HG03175 (cell line): ENCODE results near the gene ASMT.
"Not testable (repeated sequence)": the region's sequence is repeated elsewhere in the genome, so short reads cannot be mapped to it uniquely, and the experiment has no call there.

Source experiments
- ATAC-seq: cut with Tn5 transposase; IDR thresholded peaks from one replicate; pipeline ENCODE4 v1.9.1; 2021; ENCODE audit warnings: mild to moderate bottlenecking, moderate library complexity; ENCODE audit not compliant: unreplicated experiment

Gene ASMT

DNA sequence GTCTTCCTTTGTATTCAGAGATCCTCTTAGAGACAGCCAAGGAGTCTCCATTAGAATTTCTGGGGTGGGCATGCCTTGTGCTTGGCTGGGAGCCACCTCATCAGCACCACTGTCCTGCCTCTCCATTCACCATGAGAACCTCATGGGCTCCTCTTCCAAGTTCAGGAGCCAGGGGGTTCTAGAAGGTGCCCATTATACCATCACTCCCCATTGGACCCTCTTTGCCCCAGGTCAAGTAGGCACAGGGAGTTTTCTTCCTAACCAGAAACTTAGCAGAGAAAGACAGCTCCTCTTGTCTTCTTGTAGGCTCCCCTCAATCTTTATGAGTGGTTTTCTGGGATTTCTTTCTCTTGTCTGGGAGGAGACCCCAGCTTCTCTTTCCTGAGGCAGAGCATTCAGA, 31.1 kb downstream of the ASMT start:
- ATAC-seq: no peak

DNA sequence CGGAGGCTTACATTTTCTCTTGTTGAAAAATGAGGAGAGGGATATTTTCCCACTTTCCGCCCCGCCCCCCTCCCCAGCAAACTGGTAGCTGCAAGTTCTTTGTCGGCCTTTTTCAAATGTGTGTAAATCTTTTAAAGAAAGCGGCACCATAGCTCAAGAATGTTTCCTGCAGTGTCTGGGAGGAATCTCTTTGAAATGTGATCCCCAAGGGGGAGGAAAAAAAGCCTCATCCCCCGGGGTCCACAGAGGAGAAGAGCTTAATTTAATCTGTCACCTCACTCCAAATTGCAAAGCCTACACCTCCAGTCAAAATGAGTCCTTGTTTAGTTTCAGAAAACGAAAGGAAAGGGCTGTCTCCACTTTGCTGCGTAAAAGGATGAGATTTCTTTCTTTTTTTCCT, 34.8 kb downstream of the ASMT start:
- no peak for ATAC-seq

DNA sequence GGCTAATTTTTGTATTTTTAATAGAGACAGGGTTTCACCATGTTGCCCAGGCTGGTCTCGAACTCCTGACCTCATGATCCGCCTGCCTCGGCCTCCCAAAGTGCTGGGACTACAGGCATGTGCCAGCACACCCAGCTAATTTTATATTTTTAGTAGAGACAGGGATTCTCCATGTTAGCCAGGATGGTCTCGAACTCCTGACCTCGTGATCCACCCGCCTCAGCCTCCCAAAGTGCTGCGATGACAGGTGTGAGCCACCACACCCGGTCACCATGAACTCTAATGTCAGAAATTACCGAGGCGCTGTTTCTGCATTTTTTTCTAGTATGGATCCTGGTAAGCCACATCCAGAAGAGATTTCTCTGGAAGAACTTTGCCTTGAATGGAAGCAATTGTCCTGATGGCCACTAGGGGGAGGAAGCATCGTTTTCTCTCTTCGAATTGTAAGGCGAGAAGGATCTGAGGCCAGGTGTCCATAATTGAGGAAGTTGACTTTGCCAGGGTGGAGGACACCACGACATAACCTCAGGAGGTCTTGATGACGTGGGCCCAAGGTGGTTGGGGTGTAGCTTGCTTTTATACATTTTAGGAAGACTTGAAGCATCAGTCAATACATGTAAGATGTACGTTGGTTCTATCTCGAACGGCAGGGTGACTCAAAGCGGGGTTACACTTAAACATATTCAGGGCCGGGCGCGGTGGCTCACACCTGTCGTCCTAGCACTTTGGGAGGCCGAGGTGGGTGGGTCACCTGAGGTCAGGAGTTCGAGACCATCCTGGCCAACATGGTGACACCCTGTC, 37.4 kb downstream of the ASMT start:
- not testable (repeated sequence) for ATAC-seq

DNA sequence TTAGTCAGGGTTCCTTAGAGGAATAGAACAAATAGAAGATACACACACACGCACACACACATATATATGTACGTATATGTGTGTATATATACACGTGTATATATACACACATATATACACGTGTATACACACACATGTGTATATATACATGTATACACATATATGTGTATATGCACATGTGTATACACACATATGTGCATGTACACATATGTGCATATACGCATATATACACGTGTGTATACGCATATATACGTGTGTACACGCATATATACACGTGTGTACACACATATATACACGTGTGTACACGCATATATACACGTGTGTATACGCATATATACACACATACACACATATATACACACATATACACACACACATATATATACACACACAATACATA, 41.5 kb downstream of the ASMT start:
- ATAC-seq: no peak

DNA sequence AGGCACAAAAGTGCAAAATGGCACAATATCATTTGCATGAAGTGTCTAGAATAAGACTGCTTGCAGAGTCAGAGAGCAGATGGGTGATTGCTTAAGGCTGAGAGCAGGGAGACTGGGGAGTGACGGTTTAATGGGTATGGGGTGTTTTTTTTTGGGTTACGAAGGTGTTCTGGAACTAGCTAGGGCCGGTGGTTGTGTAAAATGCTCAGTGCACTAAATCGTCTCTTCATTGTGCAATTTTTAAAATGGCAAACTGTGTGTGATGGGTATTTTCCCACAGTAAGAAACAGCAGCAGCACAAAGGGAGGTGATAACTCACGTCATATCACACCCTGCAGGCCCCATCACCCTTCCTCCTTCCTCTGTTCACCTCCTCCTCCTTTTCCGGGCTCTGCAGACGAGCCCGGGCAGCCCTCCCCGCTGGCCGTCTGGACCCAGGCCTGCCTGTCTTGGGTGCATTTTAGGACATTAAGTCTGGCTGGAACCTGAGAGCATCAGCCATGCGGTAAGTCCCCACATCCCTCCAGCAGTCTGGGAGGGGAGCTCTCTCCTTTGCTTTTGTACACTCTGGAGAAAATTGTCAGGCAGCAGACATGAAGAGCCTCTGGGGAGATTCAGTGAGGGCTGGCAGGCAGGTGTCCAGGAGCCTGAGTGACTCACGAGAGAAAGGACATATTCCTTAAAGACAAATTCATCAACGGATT, 42.7 kb downstream of the ASMT start:
- peak; percentile 48 for ATAC-seq

DNA sequence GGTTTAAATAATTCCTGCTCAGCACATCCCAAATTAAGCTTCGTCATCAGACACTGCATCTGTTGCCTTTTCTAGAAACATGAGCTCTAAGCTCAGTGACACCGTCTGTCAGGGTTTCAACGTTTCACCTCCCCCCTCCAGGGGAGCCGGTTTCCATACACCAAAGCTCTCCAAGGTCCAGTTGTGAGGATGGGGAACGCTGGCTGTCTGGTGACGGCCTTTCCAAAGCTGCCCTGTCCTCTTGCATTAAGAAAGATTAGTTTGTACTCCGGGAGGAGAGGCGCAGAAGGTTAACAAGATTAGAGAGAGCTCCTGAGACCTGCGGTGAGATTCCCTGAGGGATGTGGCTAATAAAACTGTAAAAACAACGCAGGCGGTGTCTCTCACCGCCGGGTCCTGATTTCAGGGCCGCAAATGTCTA, 43.2 kb downstream of the ASMT start:
- no peak for ATAC-seq

DNA sequence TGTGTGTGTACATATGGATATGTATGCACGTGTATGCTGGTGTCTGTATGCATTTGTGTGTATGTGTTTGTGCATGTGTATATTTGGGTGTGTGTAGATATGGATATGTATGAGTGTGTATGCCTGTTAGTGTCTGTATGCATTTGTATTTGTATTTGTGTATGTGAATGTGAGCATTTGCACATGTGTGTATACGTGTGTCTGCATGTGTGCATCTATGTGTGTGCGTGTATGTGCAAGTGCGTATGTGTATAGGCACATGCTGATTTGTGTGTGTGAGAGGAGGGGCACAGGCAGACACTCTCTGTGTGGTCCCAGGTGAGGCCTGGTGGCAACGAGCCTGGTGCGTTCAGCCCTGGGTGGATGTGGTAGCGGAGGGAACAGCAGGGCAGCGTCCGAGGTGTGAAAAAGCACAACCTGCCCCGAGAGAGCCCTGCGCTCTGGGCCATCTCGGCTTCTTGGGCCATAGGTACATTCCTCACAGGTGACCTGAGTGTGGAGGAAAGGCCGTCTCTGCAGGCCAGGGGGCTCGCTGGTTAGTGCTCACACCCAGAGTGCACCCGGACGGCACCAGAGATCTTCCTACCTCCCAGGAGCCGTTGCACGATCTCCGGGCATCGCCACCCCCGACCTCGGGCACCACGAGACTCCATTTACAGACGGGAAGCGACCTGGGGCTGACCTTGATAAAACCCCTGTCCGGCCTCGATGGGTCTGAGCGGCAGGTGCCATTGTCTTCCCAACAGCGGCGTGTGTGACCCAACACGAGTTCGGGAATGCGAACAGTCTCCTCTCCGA, 45.0 kb downstream of the ASMT start:
- ATAC-seq: no peak

DNA sequence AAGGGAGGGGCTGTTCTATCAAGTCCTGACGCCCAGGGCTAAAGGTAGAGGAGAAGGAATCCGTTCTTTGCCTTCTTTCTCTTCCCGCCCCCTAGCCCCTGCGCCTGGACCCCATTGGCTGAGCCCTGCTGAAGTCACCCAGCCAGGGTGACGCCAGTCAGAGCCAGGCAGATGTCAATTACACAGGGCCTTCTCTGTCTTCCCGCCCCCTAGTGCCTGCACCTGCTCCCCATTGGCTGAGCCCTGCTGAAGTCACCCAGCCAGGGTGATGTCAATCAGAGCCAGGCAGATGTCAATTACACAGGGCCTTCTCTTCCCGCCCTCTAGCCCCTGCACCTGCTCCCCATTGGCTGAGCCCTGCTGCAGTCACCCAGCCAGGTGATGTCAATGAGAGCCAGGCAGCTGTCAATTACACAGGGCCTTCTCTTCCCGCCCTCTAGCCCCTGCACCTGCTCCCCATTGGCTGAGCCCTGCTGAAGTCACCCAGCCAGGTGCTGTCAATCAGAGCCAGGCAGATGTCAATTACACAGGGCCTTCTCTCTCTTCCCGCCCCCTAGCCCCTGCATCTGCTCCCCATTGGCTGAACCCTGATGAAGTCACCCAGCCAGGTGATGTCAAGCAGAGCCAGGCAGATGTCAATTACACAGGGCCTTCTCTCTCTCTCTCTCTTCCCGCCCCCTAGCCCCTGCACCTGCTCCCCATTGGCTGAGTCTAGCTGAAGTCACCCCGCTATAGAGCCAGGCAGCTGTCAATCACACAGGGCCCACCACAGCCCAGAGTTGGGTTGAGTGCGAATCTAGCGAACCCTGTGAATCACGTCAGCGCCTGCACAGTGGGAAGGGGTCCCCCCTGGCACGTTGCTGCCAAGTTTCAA, 46.4 kb downstream of the ASMT start:
- ATAC-seq: peak; percentile 83

DNA sequence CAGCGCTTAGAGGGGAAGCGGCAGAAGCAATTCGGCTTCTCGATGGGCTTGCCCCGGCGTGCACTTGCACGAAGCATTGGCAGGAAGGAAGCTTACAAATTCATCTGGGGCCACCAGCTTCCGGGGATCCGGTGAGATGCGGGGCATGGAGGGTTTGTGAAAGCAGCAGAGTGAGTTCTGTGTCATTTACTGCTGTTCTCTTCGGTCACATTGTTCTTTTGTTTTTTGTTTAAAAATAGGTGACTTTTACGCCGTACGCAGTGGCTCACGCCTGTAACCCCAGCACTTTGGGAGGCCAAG, 47.0 kb downstream of the ASMT start:
- ATAC-seq: no peak

DNA sequence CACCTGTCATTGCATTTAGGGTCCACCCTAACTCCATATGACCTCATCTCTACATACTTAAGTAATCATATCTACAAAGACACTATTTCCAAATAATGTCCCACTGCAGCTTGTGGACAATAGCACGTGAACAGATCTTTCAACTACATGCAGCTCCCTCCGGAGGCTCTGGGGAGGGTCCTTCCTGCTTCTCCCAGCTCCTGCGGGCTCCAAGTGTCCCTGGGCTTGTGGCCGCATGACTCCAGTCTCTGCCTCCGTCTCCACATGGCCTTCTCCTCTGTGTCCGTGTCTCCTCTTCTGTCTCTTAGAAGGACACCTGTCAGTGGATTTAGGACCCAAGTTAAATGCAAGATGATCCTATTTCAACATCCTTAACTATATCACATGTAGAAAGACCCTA, 52.7 kb downstream of the ASMT start:
- ATAC-seq: no peak

DNA sequence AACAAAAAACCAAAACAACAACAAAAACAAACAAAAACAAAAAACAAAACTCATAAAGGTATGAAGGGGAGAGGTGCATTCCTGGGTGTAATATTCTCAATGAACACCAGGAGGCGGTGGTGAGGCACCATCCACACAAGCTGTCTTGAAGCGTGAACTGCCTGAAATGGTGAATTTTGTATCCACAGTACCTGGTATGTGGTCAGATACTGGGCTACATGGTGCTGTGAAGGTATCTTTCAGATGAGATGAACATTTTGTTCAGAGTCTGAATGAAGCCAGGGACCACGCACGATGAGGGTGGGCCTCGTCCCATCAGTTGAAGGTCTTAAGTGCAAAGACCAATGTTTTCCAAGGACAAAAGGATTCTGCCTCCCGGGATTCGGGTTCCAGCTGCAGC, 58.5 kb downstream of the ASMT start:
- ATAC-seq: no peak

DNA sequence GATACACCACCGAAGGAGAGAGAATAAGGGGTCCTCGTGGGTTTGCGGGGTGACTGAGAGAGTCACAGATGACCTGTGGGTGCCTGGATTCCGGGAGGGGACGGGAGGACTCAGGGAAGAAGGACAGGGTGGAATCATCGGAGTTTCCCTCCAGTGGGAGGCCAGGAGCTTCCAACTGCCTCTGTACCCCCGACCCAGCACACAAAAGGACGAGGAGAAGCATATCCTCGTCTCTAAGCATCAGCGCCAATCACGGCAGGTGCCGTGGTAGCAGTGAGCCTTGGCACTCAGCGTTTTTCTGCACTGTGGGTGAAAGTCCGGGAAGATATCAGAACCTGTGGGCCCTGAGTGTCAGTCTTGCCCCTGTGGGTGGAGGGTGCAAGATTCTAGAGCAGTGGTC, 62.0 kb downstream of the ASMT start:
- ATAC-seq: no peak

DNA sequence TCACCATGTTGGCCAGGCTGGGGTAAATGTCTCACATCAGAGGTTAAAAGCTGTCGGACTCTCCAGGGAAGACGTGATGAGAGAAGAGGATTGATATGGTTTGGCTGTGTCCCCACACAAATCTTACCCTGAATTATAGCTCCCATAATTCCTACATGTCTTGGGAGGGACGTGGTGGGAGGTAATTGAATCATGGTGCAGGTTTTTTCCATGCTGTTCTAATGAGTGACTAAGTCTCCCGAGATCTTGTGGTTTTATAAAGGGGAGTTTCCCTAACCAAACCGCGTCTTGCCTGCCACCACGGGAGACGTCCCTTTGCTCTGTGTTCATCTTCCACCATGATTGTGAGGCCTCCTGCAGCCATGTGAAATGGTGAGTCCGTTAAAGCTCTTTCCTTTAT, 64.4 kb downstream of the ASMT start:
- ATAC-seq: no peak

DNA sequence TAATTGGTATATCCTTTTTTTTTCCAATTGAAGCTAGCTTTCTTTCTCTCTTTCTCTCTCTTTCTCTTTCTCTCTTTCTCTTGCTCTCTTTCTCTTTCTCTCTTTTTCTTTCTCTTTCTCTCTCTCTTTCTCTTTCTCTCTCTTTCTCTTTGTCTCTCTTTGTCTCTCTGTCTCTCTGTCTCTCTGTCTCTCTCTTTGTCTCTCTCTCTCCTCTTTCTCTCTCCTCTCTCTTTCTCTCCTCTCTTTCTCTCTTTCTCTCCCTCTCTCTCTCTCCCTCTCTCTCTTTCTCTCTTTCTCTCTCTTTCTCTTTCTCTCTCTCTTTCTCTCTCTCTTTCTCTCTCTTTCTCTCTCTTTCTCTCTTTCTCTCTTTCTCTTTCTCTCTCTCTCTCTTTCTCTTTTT, 66.6 kb downstream of the ASMT start:
- ATAC-seq: no peak

DNA sequence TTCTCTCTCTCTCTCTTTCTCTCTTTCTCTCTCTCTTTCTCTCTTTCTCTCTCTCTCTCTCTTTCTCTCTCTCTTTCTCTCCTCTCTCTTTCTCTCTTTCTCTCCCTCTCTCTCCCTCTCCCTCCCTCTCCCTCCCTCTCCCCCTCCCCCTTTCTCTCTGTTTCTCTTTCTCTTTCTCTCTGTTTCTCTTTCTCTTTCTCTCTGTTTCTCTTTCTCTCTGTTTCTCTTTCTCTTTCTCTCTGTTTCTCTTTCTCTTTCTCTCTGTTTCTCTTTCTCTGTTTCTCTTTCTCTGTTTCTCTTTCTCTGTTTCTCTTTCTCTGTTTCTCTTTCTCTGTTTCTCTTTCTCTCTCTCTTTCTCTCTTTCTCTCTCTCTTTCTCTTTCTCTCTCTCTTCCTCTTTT, 67.0 kb downstream of the ASMT start:
- ATAC-seq: not testable (repeated sequence)

DNA sequence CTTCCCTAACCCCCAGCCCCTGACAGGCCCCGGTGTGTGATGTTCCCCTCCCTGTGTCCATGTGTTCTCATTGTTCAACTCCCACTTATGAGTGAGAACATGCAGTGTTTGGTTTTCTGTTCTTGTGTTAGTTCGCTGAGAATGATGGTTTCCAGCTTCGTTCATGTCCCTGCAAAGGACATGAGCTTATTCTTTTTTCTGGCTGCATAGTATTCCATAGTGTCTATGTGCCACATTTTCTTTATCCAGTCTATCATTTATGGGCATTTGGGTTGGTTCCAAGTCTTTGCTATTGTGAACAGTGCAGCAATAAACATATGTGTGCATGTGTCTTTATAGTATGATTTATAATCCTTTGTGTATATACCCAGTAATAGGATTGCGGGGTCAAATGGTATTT, 67.6 kb downstream of the ASMT start:
- ATAC-seq: not testable (repeated sequence)

DNA sequence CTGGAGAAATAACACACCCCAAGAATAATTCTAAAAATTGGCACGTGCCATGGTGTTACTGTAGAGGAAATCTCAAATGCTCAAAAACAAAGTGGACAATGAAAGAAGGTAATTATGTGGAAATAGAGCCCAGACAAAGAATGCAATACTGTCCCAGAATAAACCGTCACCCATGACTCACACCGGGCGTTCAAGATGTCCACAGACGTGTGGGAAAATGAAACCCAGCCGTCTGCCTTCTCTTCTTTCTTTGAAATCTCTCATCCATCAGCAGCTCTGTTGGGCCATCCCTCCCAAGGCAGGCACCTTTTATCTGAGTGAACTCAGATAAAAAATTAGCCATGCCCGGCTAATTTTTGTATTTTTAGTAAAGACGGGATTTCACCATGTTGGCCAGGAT, 70.0 kb downstream of the ASMT start:
- not testable (repeated sequence) for ATAC-seq

DNA sequence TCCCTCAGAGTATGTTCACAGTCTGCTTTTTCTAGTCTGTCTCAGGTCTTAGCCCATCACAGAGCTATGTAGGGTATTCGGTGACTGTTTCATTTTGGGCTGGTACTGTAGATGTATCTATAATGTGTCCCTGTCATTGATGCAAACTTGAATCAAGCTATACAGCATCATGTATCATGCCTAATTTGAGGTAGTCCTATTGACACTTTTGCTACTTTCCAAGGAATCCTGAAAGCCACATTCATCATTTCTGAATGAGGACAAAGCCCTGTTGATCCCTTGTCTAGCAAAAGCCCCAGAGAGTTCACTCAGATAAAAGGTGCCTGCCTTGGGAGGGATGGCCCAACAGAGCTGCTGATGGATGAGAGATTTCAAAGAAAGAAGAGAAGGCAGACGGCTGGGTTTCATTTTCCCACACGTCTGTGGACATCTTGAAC, 70.6 kb downstream of the ASMT start:
- not testable (repeated sequence) for ATAC-seq

DNA sequence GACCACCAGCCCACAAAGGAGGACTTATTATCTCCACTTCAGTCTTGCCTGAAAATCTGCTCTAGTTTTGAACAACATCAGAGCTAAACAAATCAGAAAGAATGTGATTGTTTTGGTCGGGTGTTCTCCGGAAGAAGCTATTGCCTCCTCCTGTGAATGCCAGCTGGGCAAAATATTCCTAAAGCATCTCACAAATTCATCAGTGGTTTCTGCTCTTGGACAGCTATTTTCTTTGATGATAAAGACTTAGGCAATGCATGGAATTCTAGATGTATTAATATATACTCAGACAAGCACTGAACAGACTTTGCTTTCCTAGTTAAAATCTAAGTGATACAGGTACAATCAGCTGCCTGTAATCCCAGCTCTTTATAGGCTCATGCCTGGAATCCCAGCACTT, 71.8 kb downstream of the ASMT start:
- ATAC-seq: no peak
